A673 (cell line): ENCODE results near the gene SCG5.
A peak's percentile ranks its signal among the peaks of the same experiment; 100 is the strongest.

Experiments used
- EZH2 ChIP-seq: fragments of 200-600 bp; sonication (generic); IDR thresholded peaks from 2 replicates; pipeline ENCODE4 v1.6.1; 2017; ENCODE audit warnings: borderline replicate concordance, low read depth, mild to moderate bottlenecking, mixed read lengths, antibody characterized with exemption, low read length; ENCODE audit not compliant: poor library complexity, severe bottlenecking
- TF ChIP-seq, protein P1 (sequence below): fragments of 300-800, 200-600 bp; sonication (generic); conservative IDR thresholded peaks from 2 replicates; pipeline ENCODE4 v1.5.1; 2017; ENCODE audit warnings: low read depth, mild to moderate bottlenecking, antibody characterized with exemption, low read length, moderate library complexity, mixed read lengths

DNA sequence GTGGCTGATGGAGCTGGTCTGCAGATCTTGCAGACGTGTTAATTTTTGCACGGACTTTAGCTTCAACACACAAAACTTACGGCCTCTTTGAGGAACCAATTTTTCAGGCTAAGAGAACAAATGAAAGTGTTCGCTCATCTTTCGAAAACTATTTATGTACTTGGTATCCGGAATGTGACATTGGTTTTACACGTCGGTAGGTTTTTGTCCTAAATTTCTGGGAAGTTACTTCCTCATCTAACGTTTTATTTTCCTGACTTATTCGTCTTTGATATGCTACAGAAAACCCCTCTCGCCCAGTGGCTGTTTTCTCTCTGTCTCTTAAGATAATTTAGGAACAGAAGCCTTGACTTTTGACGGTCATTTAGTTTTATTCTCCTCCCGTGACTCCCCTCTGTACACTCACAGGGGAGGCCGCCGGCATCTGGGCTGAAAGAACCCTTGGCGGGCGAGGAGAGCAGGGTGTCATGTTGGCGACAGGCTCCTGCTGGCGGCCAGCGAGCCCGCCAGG, 75.5 kb downstream of the SCG5 start:
- TF ChIP-seq, protein P1, sequence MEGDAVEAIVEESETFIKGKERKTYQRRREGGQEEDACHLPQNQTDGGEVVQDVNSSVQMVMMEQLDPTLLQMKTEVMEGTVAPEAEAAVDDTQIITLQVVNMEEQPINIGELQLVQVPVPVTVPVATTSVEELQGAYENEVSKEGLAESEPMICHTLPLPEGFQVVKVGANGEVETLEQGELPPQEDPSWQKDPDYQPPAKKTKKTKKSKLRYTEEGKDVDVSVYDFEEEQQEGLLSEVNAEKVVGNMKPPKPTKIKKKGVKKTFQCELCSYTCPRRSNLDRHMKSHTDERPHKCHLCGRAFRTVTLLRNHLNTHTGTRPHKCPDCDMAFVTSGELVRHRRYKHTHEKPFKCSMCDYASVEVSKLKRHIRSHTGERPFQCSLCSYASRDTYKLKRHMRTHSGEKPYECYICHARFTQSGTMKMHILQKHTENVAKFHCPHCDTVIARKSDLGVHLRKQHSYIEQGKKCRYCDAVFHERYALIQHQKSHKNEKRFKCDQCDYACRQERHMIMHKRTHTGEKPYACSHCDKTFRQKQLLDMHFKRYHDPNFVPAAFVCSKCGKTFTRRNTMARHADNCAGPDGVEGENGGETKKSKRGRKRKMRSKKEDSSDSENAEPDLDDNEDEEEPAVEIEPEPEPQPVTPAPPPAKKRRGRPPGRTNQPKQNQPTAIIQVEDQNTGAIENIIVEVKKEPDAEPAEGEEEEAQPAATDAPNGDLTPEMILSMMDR: no peak
- peak; percentile 85 for TF ChIP-seq EZH2
